Measurements from ENCODE around the gene SMS.

SMS gene

DNA sequence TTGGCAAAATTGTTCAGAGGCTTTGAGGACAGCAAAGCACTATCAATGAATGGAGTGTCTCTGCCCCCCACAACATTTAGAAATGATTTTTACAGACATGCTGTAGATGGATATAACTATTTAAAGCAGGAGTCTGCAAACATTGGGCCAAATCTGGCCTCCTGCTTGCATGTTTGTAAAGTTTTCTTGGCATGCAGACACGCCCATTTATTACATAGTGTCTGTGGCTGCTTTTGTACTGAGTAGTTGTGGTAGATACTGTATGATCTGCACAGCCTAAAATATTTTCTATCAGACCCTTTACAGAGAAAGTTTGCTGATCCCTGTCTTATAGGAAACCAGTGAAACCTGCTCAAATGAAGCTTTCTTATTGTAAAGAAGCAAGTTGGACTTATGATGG, 46.1 kb downstream of the SMS start:
- DNase-seq = no peak

DNA sequence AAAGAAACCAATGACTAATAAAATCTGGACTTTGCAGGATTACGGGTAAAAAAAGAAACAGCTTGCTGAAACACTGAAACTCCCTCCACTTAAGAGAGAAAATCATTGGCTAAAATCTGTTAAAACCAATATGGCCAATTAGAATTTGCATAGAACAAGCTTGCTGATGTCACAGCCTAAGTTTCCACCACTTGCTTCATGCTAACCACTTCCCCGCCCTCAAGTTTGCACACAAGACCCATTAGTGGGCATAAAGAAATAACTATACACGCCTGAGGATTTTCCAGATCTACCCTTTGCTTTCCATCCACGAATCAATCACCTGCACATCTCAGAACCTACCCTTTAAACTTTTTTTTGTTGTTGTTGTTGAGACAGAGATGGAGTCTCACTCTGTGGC, 48.9 kb downstream of the SMS start:
- DNase-seq = no peak

DNA sequence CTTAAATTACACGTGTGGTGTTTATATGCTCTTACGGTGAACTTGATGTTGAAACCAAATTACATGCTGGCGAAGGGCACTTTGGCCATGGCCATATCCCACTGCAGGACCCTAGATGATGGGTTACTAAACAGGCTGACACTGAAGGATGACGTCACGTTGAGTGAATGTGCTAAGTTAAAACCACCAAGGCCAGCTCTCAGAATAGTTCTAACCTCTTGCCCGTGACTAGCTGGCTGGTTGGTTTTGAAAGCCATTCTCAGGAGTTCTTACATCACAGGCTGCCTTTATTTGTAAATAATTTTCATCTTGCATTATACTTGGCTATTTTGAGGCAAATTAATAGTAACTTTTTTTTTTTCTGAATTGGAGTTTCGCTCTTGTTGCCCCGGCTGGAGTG, 50.3 kb downstream of the SMS start:
- DNase-seq = no peak

DNA sequence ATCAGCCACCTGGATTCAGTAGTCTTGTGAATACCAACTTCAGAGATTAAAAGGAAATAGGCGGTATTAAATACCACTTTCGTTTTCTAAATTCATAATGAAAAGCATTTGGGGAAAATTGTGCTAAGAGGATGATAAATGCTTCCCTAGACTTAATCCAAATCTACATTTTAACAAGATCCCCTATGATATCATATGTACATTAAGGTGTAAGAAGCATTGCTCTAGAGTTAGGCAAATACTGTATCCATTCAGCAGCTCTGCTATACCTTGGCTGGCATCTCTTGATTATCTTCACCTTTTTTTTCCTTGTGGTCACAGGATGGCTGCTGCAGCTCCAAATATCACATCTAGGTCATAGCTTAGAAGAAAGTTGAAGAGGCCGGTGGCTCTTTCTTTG, 51.0 kb downstream of the SMS start:
- no peak for DNase-seq

DNA sequence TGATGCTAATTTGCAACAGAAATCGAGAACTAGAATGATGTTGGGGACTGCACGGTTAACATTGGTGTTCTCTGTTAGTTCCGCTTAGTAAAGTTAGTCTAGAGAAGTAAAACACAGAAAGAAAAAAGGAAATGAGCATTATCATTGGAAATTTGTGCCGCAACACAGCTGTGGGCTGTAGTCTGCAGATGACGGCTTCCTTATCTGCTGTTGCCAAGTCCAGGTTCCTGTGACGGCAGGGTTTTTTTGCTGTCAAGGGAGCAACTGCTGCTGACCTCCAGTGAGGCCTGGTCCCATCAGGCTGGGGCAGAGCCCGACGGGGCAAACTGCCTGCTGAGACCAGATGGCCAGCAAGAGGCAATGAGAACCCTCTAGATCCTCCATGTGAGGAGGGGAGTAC, 52.8 kb downstream of the SMS start:
- no peak for DNase-seq

DNA sequence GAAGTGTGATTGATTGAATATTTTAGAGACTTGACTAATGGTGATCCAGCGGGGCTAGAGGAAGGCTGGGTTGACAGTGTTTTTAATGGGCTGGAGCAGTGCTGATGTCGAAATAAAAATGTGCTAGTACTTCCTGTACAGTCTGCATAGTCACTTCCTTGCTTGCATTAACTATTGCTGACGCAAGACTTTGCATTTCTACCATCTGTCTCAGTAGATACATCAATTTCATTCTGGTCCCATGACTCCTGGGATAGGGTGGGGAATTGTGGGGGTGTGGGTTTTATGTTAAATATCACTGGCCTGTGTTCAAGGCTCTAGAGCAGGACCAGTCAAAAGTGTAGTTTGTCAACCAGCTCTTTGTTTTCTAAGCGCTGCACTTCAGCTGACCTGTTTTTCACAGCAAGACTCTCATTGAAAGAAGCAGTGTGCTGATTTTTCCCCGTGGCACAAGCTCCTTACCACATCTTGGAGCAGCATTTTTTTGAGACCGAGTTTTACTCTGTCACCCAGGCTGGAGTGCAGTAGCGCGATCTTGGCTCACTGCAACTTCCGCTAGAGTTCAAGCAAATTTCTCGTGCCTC, 56.5 kb downstream of the SMS start:
- DNase-seq = no peak

DNA sequence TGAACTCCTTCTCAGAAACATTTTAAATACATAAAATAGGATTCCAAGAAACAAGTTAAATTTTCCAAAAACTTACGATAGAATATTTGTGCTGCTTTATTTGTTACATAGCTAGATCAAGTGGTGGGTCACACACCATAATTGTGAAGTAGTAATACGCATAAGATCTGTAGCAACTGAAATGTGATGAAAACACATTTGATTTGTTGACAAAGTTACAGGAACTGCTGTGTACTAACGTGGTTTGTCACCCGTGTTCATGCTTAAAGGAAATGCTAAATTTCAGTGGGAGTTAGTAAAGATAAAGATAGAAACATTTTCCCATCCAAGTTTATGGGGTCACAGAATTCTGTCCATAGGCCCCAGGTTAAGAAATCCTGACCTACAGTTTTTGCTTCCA, 57.5 kb downstream of the SMS start:
- DNase-seq = no peak

DNA sequence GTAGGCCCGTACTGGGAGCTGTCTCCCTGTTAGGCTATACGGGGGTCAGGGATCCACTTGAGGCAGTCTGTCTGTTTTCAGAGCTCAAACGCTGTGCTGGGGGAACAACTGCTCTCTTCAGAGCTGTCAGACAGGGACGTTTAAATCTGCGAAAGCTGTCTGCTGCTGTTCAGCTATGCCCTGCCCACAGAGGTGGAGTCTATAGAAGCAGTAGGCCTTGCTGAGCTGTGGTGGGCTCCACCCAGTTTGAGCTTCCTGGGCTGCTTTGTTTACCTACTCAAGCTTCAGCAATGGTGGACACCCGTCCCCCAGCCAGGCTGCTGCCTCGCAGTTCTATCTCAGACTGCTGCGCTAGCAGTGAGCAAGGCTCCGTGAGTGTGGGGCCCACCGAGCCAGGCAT, 64.4 kb downstream of the SMS start:
- no peak for DNase-seq

DNA sequence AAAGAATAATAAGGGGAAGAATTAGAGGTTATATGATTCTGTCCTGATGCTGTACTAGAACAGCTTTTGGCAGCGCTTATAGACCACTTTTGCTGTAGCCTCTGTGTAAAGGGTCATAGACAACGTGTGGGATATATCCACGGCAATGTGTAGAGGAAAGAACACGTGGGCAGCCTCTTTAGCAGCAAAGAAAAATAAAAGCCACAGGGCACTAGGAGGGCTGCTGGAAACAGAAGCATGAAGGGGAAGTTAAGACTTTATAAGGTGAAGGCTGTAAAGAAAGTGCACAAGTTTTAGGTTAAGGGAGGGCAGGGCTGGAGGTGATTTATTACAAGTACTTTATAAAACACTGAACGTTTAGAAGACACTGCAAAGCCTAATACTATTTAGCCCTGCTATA, 71.5 kb downstream of the SMS start:
- DNase-seq = no peak

DNA sequence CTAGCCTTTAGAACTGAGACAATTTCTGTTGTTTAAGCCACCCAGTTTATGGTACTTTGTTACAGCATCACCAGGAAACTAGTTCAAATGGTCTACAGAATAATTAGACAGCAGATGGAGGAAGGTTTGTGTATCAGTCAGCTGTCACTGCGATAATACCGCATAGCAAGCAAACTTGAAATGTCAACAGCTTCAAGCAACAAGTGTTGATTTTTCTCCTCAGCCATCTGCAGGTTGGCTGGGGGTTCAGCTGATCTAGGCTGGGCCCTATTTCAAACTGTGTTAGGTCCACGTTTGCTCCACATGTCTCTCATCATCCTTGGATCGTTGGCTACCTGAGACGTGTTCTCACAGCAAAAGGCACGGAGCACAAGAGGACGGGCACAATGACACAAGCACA, 72.4 kb downstream of the SMS start:
- DNase-seq = no peak

DNA sequence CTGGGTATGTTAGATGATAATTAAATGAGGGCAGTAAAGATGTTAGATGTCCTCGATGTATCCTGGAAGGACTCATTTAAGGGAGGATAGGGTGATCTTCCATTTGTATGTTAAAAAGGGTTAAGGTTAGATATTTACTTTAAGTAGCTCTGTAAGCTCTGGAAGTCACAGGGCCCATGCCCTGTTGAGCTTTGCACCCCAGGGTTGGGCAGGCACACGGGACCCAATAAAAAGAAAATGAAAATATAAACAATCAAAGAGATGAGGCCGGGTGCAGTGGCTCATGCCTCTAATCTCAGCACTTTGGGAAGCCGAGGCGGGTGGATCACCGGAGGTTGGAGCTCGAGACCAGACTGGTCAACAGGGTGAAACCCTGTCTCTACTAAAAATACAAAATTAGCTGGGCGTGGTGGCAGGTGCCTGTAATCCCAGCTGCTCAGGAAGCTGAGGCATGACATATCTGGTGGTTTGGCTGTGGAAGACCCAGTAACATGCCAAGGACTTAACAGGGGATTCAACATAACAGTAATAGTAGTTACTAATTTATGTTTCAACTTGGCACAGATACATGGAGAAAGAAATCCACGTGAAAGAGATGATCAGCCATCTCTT, 74.7 kb downstream of the SMS start:
- DNase-seq = no peak

DNA sequence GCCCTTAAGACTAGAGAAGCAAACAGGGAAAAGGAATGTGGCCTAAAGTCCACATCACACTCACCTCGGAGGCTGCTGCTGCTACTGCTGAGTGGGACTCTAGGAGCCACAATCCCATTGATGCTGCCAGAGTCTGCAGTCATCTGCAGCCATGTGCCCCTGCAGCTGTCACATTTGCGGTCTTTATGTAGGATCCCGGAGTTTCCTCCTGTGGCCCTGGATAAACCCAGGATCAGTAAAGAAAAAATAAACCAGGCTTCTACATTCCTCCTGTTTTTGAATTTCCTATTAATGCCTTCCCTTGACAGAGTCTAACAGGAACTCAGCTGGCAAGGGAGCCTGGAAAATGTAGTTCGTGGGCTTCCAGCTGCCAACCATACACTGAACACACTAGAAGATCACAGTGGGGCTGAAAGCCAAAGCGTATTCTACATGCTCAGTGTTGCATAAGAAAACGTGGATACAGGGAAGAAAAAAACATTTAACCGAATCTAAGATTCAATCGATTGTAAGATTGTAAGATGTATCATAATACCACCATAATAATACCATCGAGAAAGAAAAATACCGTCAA, 81.3 kb downstream of the SMS start:
- DNase-seq = no peak

DNA sequence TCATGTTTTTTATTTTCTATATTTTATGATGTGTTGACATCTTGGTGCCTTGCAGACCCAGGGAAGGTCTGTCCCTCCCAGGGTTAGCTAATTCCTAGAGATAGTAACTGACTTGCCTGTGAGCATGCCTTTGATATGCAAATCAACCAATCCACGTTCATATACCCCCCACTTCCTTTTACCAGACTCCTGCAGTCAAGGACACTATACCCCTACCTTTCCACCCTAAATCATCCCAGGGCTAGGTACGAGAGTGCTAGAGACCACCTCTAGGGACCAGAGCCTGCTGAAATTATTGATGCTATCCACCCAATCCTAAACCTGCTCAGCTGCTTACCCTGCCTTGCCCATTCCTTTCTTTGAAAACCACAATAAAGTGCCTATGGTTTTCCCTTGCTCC, 84.1 kb downstream of the SMS start:
- DNase-seq = no peak

DNA sequence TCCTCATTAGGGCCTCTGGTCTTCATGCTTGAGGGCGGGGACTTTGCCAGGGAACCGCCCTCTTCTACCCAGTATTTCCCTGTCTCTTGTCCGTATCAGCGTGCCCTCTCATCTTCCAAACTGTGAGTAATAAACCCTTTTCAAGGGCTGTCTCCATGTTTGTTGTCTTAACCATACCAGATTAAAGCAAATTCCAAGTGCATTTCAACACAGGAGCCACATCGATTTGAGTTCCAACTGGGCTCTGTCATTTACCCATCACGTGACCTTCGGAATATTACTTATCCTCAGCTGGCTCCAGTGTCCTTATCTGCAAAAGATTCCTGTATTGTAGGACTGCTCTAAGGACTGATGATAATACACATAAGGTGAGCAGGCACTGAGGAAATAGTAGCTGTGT, 85.2 kb downstream of the SMS start:
- no peak for DNase-seq

DNA sequence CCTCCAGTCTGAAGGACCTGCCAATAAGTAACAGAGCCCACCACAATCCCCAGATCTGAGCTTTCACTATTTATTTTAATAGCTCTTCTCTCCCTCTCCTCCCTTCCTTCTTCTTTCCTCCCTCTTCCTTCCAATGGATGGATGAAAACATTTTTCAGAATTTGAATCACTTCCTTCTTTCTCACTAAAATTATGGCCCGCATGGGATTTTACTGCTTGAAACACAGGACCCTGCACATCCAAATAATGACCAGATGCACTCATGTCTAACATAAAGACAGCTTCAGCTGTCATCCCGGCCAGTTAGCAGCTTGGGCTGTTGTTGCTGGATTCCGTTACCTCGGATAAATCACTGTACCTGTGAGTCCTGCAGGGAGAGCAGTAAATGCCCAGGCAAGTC, 86.2 kb downstream of the SMS start:
- DNase-seq = no peak

DNA sequence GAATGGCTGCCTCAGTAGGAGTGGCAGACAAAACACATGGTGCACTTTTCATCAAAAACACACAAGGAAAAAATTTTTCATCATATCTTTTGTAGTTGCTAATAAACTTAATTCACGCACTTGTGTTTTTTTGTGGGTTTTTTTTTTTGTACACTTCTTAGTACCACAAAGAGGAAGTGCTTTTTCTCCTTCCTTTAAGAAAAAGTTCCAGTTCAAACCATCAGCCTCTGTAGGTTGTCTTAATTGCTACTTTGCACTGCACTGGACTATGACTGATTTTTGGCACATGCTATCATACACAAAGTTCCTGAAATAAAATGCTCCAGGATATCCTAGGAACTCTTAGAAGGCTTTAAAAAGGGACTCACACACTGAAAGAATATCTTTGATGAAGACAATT, 91.6 kb downstream of the SMS start, which contains the start of gene PHEX:
Gene PHEX (plus strand): TSS at position 242 of the 400 bp plus-strand sequence. CDS start 681 bp downstream, outside the sequence.
- no peak for DNase-seq

DNA sequence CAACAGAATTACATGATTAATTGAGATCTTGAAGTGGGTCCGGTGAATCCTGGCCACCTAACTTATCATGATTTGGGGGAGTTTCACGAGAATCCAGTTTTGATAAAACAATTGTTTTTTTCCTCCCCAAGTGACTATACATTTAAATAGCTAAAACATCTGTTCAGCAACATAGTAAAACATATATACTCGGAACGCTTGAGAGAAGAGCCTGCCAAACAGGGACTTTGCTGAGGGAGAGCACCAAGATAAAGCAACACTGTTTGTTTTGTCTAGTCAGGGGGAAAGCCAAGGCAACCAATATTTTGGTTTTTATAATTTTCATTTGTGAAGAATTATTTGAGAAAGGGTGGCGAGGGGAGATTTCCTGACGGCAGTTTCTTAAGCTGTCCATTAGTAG, 92.0 kb downstream of the SMS start:
- no peak for DNase-seq

DNA sequence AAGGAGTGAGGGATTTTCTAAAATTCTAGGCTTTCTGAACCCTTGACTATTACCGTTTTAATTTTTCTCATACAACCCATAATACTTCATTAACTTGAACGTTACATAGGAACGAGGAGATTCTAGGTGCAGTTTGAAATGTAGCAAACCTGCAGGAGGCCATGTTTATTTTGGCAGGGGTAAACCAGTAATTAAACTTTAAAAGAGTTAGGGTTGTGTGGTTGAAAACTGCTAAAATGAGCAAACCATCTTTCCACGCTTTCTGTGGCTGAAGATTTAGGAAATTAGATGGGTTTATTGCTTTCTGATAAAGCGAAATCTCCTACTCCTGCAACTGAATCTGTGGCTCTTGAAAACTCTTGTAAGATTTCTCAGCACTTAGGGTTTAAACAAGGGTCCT, 93.3 kb downstream of the SMS start:
- DNase-seq = no peak

DNA sequence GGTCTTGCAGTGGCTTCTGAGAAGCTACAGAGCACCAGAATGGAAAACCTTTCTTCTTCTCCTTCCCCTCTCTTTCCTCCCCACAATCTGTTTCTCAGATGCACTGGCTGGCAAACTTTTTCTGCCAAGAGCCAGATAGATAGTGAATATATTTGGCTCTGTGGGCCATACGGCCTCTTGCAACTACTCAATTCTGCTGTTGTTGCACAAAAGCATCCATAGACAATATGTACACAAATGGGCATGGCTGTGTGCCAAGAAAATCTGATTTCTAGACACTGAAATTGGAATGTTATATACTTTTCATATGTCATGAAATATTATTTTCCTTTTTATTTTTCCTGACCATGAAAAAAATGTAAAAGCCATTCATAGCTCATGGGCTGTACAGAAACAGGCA, 94.7 kb downstream of the SMS start:
- no peak for DNase-seq

DNA sequence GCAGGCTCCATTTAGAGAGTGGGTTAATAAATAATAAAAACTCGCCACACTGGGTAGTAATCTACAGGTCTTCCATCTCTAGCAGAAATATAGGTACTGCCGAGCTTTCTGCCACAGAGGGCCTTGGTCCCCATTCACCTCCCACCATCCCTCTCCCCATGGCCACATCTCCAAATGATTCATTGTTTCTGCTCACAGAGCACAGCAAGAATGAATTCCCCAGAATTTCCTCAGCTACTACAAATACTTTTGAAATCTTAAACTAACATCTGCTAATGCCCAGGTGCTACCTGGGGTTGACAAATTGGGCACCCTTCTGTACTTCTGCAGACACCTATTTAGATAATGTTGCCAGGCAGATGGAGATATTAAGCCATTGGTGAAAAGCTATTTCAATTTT, 96.7 kb downstream of the SMS start:
- DNase-seq = no peak

DNA sequence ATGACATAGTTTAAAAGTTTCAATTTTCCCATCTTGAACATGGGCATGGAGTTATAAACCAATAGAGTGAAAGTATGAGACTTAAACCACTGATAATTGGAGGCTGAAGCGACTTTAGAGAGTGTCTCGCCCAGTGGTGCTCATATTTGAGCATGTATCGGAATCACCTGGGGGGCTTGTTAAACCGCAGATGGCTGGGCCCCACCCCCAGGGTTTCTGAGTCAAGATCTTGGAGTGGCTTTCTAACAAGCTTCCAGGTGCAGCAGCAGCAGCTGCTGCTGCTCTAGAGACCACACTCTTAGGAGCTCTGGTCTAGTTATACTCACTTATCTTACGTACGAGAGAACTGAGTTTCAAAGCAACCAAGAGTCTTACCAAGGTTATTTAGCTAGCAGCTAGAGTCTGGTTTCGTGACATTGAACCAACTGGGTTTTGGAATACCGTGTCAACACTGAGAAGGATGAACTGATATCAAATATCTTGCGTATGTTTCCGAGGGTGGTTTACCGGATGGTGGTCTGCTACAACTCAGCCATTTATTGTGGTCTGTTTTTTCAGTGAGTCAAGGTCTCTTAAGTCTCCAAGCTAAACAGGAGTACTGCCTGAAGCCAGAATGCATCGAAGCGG, 97.5 kb downstream of the SMS start:
- DNase-seq = no peak

DNA sequence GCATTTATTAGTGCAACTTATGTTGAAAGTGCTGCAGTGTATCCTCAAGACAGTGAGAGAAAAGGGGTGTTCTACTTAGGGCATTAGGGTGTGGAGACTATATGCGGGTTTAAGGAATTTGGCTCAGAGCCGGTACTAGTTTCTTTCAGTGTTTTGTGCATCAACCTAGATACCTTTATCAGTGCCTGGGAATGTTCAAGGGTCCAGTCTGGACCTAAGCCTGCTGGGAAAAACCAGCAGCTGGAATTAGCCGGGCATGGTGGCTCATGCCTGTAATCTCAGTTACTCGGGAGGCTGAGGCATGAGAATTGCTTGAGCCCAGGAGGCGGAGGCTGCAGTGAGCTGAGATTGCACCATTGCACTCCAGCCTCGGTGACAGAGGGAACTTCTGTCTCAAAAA, 99.0 kb downstream of the SMS start:
- no peak for DNase-seq

DNA sequence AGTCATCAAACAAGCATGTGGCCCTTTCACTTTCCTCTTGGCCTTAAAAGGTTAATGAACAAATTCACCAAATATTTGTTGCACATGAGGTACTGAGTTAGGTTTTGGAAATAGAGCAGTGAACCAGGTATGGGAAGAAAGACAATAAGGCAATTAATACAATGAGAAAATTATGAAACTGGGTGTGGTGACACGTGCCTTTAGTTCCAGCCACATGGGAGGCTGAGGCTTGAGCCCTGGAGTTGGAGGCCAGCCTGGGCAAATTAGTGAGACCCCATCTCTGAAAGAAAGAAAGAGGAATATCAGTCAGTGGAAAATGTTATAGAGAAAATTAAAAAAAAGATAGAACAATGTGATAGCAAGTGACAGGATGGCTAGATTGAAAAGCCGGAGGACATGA, 99.7 kb downstream of the SMS start:
- DNase-seq = no peak

DNA sequence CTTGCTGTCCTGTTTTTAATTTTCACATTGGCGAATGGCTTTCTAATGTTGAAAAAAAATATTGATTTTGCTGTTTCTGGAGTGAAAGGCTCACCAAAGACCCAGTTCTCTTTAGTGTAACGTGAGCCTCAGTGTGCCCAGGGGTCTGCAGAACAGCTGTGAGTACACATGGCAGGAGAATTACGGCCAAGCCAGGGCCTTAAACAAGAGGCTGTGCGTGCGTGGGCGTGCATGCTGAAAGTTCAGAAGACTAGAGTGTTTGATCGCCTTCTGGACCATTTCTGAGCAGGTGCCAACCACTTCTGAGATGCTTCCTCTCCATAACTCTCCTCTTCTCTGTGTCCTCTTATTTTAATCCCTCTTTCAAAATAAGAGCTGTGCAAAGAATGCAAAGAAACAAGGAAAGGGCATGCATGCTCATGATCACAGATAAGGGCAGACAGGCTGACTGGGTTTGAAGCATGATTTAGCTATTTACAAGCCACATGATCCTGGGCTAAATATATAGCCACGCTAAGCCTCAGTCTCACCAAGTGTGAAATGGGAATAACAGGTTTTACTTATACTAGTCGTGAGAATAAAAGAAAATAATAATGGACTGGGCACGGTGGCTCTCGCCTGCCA, 101.5 kb downstream of the SMS start:
- no peak for DNase-seq
